ENCODE data around the gene COL25A1.

Gene COL25A1

DNA sequence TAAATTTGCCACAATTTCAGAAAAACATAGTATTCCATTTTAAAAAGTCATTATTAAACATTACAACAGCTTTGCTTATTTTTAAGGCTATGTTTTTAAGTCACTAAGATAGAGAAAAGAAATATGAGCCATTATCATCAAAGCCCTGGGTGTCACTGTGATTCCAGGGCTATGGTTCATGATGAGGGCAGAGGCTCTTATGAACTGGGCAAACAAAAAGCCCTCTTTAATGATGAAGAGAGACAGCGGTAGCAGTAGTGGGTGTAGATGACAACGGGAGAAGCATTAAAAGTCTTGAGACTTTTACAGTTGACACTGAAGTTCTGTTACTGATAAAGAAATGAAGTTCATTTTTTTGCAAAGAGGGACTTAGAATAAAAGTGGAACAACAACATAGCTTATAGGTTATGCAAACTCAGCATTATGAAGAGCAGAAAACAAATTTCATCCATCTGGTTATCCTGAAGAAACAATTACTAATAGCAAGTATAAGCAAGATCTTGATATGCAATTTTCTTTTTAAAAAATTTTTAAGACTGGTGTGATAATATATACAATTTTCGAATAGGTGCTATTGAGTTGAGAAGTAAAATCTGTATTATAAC is 336.9 kb downstream of the COL25A1 start:
- TF ChIP-seq CTCF (IDR thresholded peaks at IDR 0.05; ENCODE audit: low read depth, low read length), result no peak
- no peak overlapping the region for H3K4me3 ChIP-seq (ENCODE audit: low read depth, low read length)

- no peak overlapping the region for H3K4me3 ChIP-seq (ENCODE audit: low read depth, low read length)
- TF ChIP-seq CTCF (IDR thresholded peaks at IDR 0.05; ENCODE audit: low read depth, low read length), result no peak
These were observed 337.4 kb downstream of the COL25A1 start for GRCh38 chr4:108965016-108965415.

GRCh38 chr4:108963910-108964309 is 338.5 kb downstream of the COL25A1 start:
- no peak for TF ChIP-seq CTCF (IDR thresholded peaks at IDR 0.05; ENCODE audit: low read depth, low read length)

DNA sequence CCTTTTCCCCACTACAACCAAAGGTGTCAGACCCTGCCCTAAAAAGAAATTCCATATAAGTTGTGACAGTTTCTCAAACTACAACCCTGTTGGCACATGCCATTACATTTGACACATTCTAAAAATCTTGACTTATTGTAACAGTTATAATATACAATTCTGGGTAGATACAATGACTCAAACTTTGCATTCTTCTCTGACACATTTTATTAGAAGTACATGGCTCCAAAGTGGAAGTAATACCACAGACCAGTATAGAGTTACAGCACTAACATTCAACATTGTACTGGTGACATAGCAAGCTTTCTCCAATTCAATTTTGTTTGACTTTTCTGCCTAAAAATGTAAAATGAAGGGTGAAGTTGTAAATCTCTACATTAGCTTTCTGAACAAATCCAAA is 343.0 kb downstream of the COL25A1 start:
- no peak overlapping the region for H3K4me3 ChIP-seq (ENCODE audit: low read depth, low read length)
- no peak for TF ChIP-seq CTCF (IDR thresholded peaks at IDR 0.05; ENCODE audit: low read depth, low read length)

More at GRCh38 chr4:108963910-108964309, 338.5 kb downstream of the COL25A1 start:
- no peak overlapping the region for H3K4me3 ChIP-seq (ENCODE audit: low read depth, low read length)

GRCh38 chr4:108954880-108955279 is 347.6 kb downstream of the COL25A1 start:
- TF ChIP-seq CTCF (IDR thresholded peaks at IDR 0.05; ENCODE audit: low read depth, low read length), result no peak
- H3K4me3 ChIP-seq (ENCODE audit: low read depth, low read length), result no peak overlapping the region

- TF ChIP-seq CTCF (IDR thresholded peaks at IDR 0.05; ENCODE audit: low read depth, low read length), result no peak
These were observed 348.5 kb downstream of the COL25A1 start for GRCh38 chr4:108953941-108954340.

DNA sequence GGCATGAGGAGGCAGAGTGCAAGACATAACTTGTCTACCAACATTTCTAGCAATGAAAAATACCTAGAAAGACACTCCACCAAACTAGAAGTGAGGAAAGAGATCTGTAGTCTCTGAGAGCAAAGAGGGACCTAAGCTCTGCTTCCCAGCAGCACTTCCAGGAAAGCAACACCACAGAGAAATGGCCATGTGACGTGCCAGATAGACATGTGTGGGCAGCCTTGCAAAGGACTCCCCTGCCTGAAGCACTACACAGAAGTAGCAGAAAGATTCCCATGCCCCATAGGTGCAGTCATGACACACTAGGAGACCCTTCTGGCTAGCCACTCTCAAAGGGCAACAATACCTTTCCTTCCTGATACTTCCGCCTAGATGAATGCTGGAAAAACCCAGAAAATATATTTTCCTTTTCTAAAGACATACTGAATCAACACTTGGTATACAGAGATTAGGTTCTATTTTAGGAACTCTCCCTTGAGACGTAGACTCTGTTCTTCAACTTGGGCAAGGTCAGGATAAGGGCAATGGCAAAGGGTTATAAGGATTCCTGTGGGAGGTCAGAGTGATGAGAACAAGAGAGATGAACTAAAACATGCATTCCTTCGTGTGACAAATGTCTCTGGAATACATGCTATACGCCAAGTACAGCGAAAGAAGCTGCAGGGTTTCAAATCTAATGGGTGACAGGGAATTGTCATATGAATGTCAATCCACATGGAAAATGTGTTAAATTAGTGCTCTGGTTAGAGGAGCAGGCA is 352.1 kb downstream of the COL25A1 start:
- TF ChIP-seq CTCF (IDR thresholded peaks at IDR 0.05; ENCODE audit: low read depth, low read length), result no peak
- H3K4me3 ChIP-seq (ENCODE audit: low read depth, low read length), result no peak overlapping the region

More at GRCh38 chr4:108953941-108954340, 348.5 kb downstream of the COL25A1 start:
- H3K4me3 ChIP-seq (ENCODE audit: low read depth, low read length), result no peak overlapping the region
